NCI-H2081 treated with DMSO at 0.1 percent for 48 hours (cell line): ENCODE data around the gene BCL11B.

Experiments
- DNase-seq: peaks from one replicate; lab custom pipeline; 2025; lab: John Stamatoyannopoulos, UW

BCL11B gene

GRCh38 chr14:99224116-99224910 lies 47.7 kb downstream of the BCL11B start:
- no peak for DNase-seq

GRCh38 chr14:99221445-99221844 lies 50.6 kb downstream of the BCL11B start:
- DNase-seq, result no peak

DNA sequence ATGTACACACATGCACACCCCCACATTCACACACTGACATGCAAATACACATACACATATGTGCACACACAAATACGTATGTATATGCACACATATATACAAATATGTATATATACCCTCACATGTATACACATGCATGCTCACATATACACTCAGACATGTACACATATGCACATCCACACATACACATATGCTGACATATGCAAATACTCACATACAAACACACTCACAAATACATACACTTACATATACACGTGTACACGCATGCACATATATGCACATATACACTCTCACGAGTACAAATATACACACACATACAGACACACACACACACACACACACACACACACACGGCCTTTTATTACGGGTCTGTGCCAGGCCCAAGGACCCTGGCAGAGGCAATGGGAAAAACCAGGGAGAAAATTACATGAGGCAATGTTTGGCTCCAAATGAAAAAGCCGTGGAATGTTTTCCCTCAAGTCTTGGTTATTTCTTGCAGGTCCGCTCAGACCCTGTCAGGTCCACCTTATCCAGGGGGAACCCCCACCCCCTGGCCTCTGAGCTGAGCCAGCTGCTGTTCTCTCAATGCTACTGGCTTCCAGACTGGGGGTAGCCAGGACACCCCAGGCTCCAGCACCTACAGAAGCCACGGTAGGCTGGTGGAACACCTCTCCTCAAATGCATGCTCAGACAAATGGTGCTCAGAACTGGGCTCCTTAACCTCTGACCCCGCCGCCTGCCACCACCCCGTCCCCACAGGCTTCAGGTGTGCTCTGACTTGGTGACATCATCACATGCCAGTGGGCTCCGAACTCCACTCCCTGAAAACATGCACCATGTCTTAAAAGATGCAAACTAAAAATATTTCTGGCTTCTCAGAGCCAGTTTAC lies 54.7 kb downstream of the BCL11B start:
- DNase-seq, result no peak

DNA sequence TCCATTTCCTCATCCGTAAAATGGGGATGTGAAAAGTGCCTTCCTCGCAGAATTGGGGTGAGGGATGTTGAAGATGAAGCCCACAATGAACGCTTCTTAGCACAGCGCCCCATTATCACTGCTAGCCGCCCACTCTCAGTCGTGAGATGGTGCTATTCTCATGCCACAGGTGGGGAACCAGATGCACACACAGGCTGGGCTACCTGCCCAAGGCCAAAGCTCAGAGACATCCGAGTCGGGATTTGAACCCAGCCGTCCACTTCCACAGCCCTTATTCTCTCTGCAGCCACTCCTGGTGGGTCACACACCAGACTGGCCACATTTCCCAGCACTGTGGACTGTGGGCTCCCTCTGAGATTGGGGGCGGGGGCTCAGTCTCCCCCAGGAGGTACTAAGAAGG lies 55.8 kb downstream of the BCL11B start:
- no peak for DNase-seq

DNA sequence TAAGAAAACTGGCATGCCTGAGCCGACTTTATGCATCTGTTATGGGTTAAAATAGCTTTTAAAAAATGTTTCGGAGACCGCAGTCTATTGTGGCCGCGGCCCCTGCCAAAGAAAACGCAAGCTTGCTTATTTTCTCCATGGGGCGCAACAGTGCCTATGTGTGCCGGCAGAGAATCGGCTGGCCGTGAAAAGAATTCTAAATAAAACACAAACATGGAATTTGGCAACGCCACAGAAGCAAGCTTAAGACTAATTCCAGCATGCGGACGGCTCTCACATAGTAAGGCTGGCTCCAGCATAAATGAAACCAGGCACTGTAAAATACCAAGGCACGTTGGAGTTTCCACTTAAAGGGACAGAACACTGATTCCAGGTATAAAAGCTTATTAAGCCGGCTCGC lies 56.7 kb downstream of the BCL11B start:
- no peak for DNase-seq

GRCh38 chr14:99214701-99215100 lies 57.3 kb downstream of the BCL11B start:
- no peak for DNase-seq

DNA sequence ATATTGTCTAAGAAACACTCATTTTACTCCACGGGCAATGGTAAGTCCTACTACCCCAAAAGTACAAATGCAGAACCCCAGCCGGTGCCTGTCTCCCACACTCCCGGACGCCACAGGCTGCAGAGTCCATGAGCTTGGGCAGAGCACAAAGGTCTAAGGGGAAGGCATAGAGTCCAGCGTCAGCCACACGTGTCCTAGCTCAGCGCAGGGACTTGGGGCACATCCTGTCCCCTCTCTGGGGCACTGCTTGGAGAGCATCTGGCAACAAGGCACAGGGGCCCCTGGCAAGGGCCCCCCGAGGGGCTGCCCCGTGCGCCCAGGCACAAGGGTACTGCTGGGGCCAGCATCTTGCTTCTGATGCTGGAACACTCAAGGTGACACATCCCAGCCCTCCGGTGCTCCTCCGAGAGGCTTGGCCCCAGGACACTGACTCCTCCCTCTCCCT lies 58.4 kb downstream of the BCL11B start:
- DNase-seq, result no peak

DNA sequence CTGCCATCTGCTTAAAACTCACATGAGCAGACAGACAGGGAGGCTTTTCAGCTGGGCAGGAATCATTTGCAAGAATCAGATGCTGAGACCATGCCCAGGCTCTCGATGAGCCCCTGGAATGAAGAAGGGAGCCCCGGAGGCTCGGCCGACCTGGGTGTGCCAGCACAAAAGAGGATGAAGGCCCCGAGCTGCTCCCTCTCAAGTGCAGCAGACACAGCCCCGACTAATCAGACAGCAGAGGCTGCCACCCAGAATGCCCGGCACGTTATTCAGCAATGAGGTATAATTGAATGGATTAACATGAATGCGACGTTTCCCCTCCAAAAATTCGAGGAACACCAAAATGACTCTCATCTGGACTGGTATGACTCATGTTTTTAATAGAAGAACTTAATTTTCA lies 58.9 kb downstream of the BCL11B start:
- DNase-seq, result no peak

GRCh38 chr14:99212646-99213045 lies 59.4 kb downstream of the BCL11B start:
- DNase-seq, result no peak

DNA sequence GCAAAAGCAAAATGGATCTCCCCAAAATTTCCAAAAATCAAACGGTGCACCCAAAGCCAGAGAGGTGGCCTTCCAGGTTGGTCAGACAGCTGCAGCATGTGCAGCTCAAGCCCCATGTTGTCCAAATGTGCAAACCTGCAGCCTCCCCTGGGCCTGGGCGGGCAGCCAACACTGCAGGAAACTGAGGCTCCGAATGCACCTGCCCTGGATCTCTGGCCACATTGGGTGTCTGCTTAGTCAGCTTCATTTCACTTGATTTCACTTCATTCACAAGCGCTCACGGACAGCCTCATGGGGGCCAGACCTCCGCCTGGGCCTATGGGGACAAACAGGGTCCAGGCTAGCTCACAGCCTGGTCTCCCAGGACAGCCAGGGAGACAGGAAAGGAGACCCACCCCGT lies 59.8 kb downstream of the BCL11B start:
- no peak for DNase-seq

- no peak for DNase-seq
These were observed 60.6 kb downstream of the BCL11B start for GRCh38 chr14:99211410-99211809.

- no peak for DNase-seq
These were observed 61.7 kb downstream of the BCL11B start for GRCh38 chr14:99210333-99210732.

DNA sequence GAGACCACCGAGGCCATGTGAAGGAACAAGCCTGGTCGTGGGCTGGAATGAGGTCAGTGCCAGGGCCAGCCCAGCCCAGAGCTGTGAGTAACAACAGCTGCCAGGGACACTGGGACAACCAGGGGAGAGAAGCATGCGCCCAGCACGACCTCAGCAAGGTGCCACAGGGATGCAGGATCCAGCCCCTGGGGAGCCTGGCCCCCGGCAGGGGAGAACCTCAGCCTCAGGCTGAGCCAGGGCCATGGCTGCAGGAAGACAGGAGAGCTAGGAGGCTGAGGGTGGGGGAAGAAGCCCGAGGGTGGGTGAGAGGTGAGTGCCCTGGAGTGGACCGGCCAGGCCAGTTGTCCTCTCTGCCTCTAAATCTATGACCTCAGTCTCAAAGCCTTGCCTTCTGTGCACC lies 62.6 kb downstream of the BCL11B start:
- no peak for DNase-seq

DNA sequence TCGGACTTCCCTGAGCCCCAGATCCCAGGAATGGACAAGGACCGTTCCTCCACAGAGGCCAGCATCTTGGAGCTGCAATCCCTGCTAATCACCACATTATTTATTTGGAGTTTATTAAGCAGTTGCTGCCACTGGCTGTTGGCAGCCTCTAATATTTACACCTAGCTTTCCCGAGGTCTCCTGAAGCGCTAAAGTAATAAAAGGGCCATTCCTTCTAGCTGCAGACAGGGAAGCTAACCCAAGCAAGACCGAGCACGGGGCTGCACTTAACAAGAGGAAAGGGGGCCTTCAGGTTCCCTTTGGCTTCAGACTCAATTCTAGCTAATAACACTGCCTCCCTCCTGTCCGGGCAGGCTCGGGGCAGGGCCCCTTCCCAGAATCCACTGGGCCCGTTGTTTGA lies 63.7 kb downstream of the BCL11B start:
- no peak for DNase-seq

GRCh38 chr14:99207456-99207855 lies 64.5 kb downstream of the BCL11B start:
- no peak for DNase-seq

- DNase-seq, result no peak
These were observed 65.9 kb downstream of the BCL11B start for GRCh38 chr14:99206090-99206489.

DNA sequence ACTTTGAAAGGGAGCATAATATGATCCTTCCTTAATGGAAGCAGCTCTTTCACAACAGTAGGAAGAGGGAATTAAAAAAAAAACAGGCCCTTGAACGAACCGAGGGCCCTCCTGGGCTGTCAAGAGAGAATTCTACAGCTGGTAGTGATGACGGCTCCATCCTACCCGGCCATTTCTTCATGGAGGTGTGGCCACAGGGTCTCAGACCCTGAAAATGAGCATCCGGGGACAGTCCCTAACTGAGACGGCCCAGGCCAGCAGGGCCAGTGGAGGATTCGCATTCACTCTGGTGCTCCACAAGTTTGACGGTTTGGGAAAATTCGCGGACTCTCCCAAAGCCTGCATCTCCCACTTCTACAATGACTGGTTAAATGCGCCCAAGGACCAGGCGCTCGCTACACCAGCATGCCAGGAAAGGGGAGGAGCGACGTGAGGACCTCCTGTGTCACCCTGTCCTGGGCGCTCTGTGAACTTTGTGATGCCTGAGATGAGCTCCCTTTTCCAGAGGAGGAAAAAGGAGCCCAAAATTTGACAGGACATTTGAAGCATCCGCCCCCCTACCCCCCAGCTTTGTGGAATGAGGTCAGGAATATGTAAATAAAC lies 66.8 kb downstream of the BCL11B start:
- no peak for DNase-seq

- no peak for DNase-seq
These were observed 68.2 kb downstream of the BCL11B start for GRCh38 chr14:99203801-99204200.

GRCh38 chr14:99203080-99203479 lies 68.9 kb downstream of the BCL11B start:
- no peak for DNase-seq

- no peak for DNase-seq
These were observed 69.5 kb downstream of the BCL11B start for GRCh38 chr14:99202516-99202915.

DNA sequence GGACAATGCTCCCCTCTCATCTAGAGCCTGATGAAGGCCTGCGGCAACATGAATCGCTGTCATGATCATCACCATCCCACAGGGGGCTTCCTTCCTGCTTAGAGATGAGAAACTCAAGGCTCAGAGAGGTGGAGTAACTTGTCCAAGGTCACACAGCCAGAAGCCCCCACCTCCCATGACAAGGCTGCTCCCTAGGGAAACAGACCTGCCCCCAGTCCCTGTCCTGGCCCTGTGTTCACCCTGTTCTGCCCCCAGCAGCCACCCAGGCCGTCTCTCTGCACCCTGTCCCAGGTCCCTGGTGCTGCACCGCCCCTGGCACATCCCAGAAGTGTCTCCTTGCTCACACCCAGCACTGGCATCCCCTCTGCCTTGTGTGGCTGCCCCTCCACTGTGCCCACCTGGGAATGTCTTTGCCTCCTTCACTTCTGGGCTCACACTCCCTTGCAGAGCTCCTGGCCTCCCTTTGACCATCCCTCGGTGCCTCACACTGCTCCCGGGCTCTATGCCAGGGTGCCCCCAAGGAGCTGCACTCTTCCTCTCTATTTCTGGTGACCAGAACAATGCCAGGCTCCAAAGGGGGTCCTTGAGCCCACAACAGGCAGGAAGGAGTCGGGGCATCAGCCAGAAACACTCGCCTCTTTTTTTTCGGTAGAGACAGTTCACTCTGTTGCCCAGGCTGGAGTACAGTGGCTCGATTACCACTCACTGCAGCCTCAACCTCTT lies 70.5 kb downstream of the BCL11B start:
- no peak for DNase-seq

GRCh38 chr14:99200654-99201005 lies 71.4 kb downstream of the BCL11B start:
- DNase-seq, result no peak
